Neural cell (in vitro differentiated cells): Measurements from ENCODE around the gene POLL. TPM values are rescaled to one million over a fixed set of nuclear protein-coding genes. Genes with fewer than 3 reads are reported as not detected.

Source experiments
- H2AFZ ChIP-seq: fragments of 200-600, 300-800 bp; sonication (generic), shearing (Covaris generic); 2 replicates; pipeline ENCODE4 v1.6.0; 2014; ENCODE audit warnings: low read depth, mild to moderate bottlenecking, antibody characterized with exemption, low read length, moderate library complexity
- H3F3A ChIP-seq: fragments of 200-600 bp; shearing (Covaris generic); 2 replicates; pipeline ENCODE4 v1.6.1; 2016; ENCODE audit warnings: mild to moderate bottlenecking, moderate library complexity, mixed read lengths, antibody characterized with exemption, low read length; ENCODE audit not compliant: insufficient read depth, poor library complexity, severe bottlenecking
- H3K27ac ChIP-seq: fragments of 200-600, 300-800 bp; sonication (generic), shearing (Covaris generic); 2 replicates; pipeline ENCODE4 v1.5.1; 2014; ENCODE audit warnings: mild to moderate bottlenecking, low read length, moderate library complexity
- H3K27me3 ChIP-seq: fragments of 300-800, 200-600 bp; sonication (generic), shearing (Covaris generic); 2 replicates; pipeline ENCODE4 v1.6.0; 2014; ENCODE audit warnings: mild to moderate bottlenecking, low read depth, low read length, moderate library complexity; ENCODE audit not compliant: insufficient read depth
- H3K36me3 ChIP-seq: fragments of 300-800, 200-600 bp; sonication (generic), shearing (Covaris generic); 2 replicates; pipeline ENCODE4 v1.5.1; 2014; ENCODE audit warnings: mild to moderate bottlenecking, antibody characterized with exemption, low read length, moderate library complexity; ENCODE audit not compliant: insufficient read depth
- H3K4me2 ChIP-seq: fragments of 300-800, 200-600 bp; sonication (generic), shearing (Covaris generic); 2 replicates; pipeline ENCODE4 v1.6.0; 2014; ENCODE audit warnings: mild to moderate bottlenecking, low read length
- H3K4me3 ChIP-seq: fragments of 300-800, 200-600 bp; sonication (generic), shearing (Covaris generic); 2 replicates; pipeline ENCODE4 v1.5.1; 2014; ENCODE audit warnings: mild to moderate bottlenecking, low read length, moderate library complexity
- H3K79me2 ChIP-seq: fragments of 200-600 bp; shearing (Covaris generic); replicated peaks from 2 replicates; pipeline ENCODE4 v1.6.0; 2014; ENCODE audit warnings: mild to moderate bottlenecking, low read length, moderate library complexity; ENCODE audit not compliant: insufficient read depth
- H3K9ac ChIP-seq: fragments of 300-800, 200-600 bp; sonication (generic), shearing (Covaris generic); 2 replicates; pipeline ENCODE4 v1.6.1; 2016; ENCODE audit warnings: mild to moderate bottlenecking, low read length, mixed read lengths
- H3K9me2 ChIP-seq: fragments of 200-600 bp; shearing (Covaris generic); 2 replicates; pipeline ENCODE4 v1.6.1; 2016; ENCODE audit warnings: mild to moderate bottlenecking, low read length, mixed read lengths; ENCODE audit not compliant: insufficient read depth
- H3K9me3 ChIP-seq: fragments of 200-600, 300-800 bp; sonication (generic), shearing (Covaris generic); 2 replicates; pipeline ENCODE4 v1.6.1; 2016; ENCODE audit warnings: mild to moderate bottlenecking, mixed run types, low read length, moderate library complexity, mixed read lengths
- H4K20me1 ChIP-seq: fragments of 200-600 bp; shearing (Covaris generic); 2 replicates; pipeline ENCODE4 v1.6.1; 2016; ENCODE audit warnings: mild to moderate bottlenecking, mixed run types; ENCODE audit not compliant: insufficient read depth
- EP300 ChIP-seq: fragments of 450-650 bp; conservative IDR thresholded peaks from 2 replicates; pipeline ENCODE4 v1.6.1; 2014; ENCODE audit warnings: antibody characterized with exemption, mild to moderate bottlenecking, moderate library complexity; ENCODE audit not compliant: poor library complexity, severe bottlenecking
- EZH2 ChIP-seq: fragments of 200-600, 300-800 bp; shearing (Covaris generic), sonication (generic); IDR thresholded peaks from 2 replicates; pipeline ENCODE4 v1.6.1; 2014; ENCODE audit warnings: antibody characterized with exemption, low read length, borderline replicate concordance, mild to moderate bottlenecking; ENCODE audit not compliant: insufficient read depth, poor library complexity, severe bottlenecking
- MXI1 ChIP-seq: fragments of 450-650 bp; conservative IDR thresholded peaks from 2 replicates; pipeline ENCODE4 v1.6.1; 2014; ENCODE audit warnings: antibody characterized with exemption, mild to moderate bottlenecking; ENCODE audit not compliant: poor library complexity, severe bottlenecking
- POLR2AphosphoS5 ChIP-seq: IDR thresholded peaks from 2 replicates; pipeline ENCODE4 v1.6.1; 2012
- RAD21 ChIP-seq: fragments of 450-650 bp; conservative IDR thresholded peaks from 2 replicates; pipeline ENCODE4 v1.6.1; 2014; ENCODE audit warnings: antibody characterized with exemption, mild to moderate bottlenecking, moderate library complexity
- SMC3 ChIP-seq: fragments of 450-650 bp; conservative IDR thresholded peaks from 2 replicates; pipeline ENCODE4 v1.6.1; 2014; ENCODE audit warnings: antibody characterized with exemption, mild to moderate bottlenecking, moderate library complexity; ENCODE audit not compliant: poor library complexity
- TAF1 ChIP-seq: IDR thresholded peaks from 2 replicates; pipeline ENCODE4 v1.6.1; 2012; ENCODE audit warnings: low read depth
- polyA plus RNA-seq: library from polyadenylated mRNA; depleted of rRNA; stranded (reverse); fragments of >200 nt; gene quantifications from 2 replicates; pipeline ENCODE4 v1.2.3, GENCODE V29; 2014
- TF ChIP-seq, protein P1 (sequence below): fragments of 450-650 bp; IDR thresholded peaks from 2 replicates; pipeline ENCODE4 v1.5.1; 2014; ENCODE audit warnings: antibody characterized with exemption, mild to moderate bottlenecking, moderate library complexity; ENCODE audit not compliant: poor library complexity, severe bottlenecking
- TF ChIP-seq, protein P2 (sequence below): IDR thresholded peaks from 2 replicates; pipeline ENCODE4 v1.6.1; 2012; ENCODE audit warnings: borderline replicate concordance

Gene POLL
- polyA plus RNA-seq, 1 donor from 2014 or later, result 23.0 TPM

DNA sequence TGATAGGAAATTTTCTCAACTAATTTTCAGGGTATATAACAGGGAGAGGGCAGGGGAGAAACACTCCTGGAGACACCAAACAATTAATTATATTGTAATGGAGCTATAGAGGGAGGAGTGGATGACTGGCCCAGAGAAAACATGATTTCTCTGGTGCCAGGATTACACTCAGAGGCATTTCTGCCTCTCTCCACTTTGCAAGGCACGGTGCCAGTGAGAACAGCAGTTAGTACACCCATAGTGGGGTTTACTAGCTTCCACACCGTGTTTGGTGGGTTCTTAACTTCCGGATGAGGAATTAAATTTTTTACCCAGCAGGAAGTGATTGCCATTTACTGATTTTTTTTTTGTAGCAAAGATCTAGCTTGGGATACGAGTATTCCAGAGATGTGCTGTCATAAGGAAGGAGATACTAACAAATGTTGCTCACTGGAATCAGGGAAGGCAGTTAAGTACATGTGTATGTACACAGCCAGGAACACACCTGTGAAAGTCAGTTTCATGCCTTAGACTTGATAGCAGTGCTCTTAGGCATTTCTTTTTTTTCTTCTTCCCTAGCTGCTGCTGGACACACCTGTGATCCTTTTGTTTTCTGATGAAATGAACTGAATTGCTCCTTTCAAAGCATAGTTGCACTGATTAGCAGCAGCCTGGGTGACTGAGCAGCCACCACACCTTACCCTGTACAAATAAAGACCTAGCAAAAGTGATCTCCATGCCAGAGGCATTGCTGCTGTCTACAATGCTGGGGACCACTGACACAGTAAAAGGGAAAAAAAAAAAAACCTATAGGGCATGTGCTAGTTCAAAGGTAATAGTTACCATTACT is 58.1 kb downstream of the POLL start:
- Histone ChIP-seq H3K9me2 (no peaks in the 10 kb centered on the region), H3F3A (no peaks in the 10 kb centered on the region), H4K20me1 (no peaks in the 10 kb centered on the region), H3K79me2 (no peaks in the 10 kb centered on the region), H3K4me3 (no peak overlapping the region), H3K9me3 (no peaks in the 10 kb centered on the region), H3K4me2 (no peak overlapping the region), H3K27ac (no peak overlapping the region), H3K36me3 (no peaks in the 10 kb centered on the region), H3K27me3 (no peaks in the 10 kb centered on the region), H3K9ac (no peak overlapping the region), H2AFZ (no peak overlapping the region)
- TF ChIP-seq EZH2 (no peak), TAF1 (no peak), MXI1 (no peak)
- TF ChIP-seq, protein P1, sequence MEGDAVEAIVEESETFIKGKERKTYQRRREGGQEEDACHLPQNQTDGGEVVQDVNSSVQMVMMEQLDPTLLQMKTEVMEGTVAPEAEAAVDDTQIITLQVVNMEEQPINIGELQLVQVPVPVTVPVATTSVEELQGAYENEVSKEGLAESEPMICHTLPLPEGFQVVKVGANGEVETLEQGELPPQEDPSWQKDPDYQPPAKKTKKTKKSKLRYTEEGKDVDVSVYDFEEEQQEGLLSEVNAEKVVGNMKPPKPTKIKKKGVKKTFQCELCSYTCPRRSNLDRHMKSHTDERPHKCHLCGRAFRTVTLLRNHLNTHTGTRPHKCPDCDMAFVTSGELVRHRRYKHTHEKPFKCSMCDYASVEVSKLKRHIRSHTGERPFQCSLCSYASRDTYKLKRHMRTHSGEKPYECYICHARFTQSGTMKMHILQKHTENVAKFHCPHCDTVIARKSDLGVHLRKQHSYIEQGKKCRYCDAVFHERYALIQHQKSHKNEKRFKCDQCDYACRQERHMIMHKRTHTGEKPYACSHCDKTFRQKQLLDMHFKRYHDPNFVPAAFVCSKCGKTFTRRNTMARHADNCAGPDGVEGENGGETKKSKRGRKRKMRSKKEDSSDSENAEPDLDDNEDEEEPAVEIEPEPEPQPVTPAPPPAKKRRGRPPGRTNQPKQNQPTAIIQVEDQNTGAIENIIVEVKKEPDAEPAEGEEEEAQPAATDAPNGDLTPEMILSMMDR, result no peak
- TF ChIP-seq, protein P2, sequence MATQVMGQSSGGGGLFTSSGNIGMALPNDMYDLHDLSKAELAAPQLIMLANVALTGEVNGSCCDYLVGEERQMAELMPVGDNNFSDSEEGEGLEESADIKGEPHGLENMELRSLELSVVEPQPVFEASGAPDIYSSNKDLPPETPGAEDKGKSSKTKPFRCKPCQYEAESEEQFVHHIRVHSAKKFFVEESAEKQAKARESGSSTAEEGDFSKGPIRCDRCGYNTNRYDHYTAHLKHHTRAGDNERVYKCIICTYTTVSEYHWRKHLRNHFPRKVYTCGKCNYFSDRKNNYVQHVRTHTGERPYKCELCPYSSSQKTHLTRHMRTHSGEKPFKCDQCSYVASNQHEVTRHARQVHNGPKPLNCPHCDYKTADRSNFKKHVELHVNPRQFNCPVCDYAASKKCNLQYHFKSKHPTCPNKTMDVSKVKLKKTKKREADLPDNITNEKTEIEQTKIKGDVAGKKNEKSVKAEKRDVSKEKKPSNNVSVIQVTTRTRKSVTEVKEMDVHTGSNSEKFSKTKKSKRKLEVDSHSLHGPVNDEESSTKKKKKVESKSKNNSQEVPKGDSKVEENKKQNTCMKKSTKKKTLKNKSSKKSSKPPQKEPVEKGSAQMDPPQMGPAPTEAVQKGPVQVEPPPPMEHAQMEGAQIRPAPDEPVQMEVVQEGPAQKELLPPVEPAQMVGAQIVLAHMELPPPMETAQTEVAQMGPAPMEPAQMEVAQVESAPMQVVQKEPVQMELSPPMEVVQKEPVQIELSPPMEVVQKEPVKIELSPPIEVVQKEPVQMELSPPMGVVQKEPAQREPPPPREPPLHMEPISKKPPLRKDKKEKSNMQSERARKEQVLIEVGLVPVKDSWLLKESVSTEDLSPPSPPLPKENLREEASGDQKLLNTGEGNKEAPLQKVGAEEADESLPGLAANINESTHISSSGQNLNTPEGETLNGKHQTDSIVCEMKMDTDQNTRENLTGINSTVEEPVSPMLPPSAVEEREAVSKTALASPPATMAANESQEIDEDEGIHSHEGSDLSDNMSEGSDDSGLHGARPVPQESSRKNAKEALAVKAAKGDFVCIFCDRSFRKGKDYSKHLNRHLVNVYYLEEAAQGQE, result no peak

DNA sequence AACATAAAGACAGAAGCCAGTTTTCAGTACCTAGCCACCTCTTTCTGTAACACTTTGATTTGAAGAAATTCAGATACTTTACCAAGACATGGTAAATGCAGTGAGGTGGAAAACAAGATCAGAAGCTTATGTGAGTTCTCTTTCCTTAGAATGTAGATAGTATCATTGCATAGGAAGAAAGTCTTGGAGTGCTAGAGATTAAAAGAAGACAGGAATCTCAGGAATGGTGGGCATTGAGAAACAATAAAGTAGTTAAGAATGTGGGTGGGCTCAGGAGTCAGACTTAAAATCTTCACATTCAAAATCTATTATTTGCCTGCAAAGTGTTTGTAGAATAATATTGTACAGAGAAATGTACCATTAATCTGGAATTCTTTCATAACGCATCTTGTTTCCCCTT is 58.9 kb downstream of the POLL start:
- no peaks in the 10 kb centered on the region for H3K9me2 ChIP-seq
- no peak overlapping the region for H3K4me3 ChIP-seq
- H3K9me3 ChIP-seq, result no peaks in the 10 kb centered on the region
- H3K9ac ChIP-seq, result no peak overlapping the region
- no peak overlapping the region for H3K4me2 ChIP-seq
- no peak overlapping the region for H3K27ac ChIP-seq
- no peaks in the 10 kb centered on the region for H3F3A ChIP-seq
- no peak for TF ChIP-seq TAF1
- no peak for TF ChIP-seq MXI1
- TF ChIP-seq EZH2, result no peak
- TF ChIP-seq, protein P2, result no peak
- no peak for TF ChIP-seq EP300
- no peak for TF ChIP-seq POLR2AphosphoS5
- no peak for TF ChIP-seq SMC3
- TF ChIP-seq, protein P1, result no peak
- no peak for TF ChIP-seq RAD21
- H4K20me1 ChIP-seq, result no peaks in the 10 kb centered on the region
- H2AFZ ChIP-seq, result no peak overlapping the region
- H3K36me3 ChIP-seq, result no peaks in the 10 kb centered on the region
- no peaks in the 10 kb centered on the region for H3K79me2 ChIP-seq
- no peaks in the 10 kb centered on the region for H3K27me3 ChIP-seq
